Endothelial cell (in vitro differentiated cells): ENCODE measurements around the gene AP5B1. TPM values are rescaled to one million over a fixed set of nuclear protein-coding genes. Genes with fewer than 3 reads are reported as not detected.

ENCODE experiments used
- DNase-seq: peaks from one replicate; pipeline ENCODE4 v3.0.0; 2021; ENCODE audit warnings: low spot score
- H3K27ac Mint-ChIP-seq: one replicate; pipeline ENCODE4 v1.8.0; 2021; ENCODE audit warnings: mixed read lengths, inconsistent platforms; ENCODE audit not compliant: unreplicated experiment
- H3K27me3 Mint-ChIP-seq: one replicate; pipeline ENCODE4 v1.8.0; 2021; ENCODE audit warnings: mild to moderate bottlenecking, moderate library complexity, mixed read lengths, inconsistent platforms; ENCODE audit not compliant: unreplicated experiment
- H3K36me3 Mint-ChIP-seq: one replicate; pipeline ENCODE4 v1.8.0; 2021; ENCODE audit warnings: mild to moderate bottlenecking, low read depth, mixed read lengths, inconsistent platforms; ENCODE audit not compliant: unreplicated experiment
- H3K4me1 Mint-ChIP-seq: one replicate; pipeline ENCODE4 v1.8.0; 2021; ENCODE audit warnings: mild to moderate bottlenecking, mixed read lengths, inconsistent platforms; ENCODE audit not compliant: unreplicated experiment
- H3K4me3 Mint-ChIP-seq: one replicate; pipeline ENCODE4 v1.8.0; 2021; ENCODE audit warnings: mild to moderate bottlenecking, mixed read lengths, inconsistent platforms; ENCODE audit not compliant: unreplicated experiment
- H3K9me3 Mint-ChIP-seq: one replicate; pipeline ENCODE4 v1.8.0; 2021; ENCODE audit warnings: mixed read lengths, inconsistent platforms; ENCODE audit not compliant: unreplicated experiment
- total RNA-seq: library from RNA; stranded (reverse); fragmentation: NEBNext Ultra II Directional; extraction: Animal tissue kit (Norgen Biotek cat#: 25700); gene quantifications from one replicate; pipeline ENCODE4 v1.2.1, GENCODE V29; 2021; ENCODE audit not compliant: unreplicated experiment
- TF ChIP-seq, protein P1 (sequence below): fragments of 200-600 bp; sonication (generic); IDR thresholded peaks from one replicate; pipeline ENCODE4 v1.5.0; 2021; ENCODE audit warnings: antibody characterized with exemption; ENCODE audit not compliant: unreplicated experiment

The AP5B1 gene
- total RNA-seq, 1 donor from 2014 or later: 3.4 TPM

DNA sequence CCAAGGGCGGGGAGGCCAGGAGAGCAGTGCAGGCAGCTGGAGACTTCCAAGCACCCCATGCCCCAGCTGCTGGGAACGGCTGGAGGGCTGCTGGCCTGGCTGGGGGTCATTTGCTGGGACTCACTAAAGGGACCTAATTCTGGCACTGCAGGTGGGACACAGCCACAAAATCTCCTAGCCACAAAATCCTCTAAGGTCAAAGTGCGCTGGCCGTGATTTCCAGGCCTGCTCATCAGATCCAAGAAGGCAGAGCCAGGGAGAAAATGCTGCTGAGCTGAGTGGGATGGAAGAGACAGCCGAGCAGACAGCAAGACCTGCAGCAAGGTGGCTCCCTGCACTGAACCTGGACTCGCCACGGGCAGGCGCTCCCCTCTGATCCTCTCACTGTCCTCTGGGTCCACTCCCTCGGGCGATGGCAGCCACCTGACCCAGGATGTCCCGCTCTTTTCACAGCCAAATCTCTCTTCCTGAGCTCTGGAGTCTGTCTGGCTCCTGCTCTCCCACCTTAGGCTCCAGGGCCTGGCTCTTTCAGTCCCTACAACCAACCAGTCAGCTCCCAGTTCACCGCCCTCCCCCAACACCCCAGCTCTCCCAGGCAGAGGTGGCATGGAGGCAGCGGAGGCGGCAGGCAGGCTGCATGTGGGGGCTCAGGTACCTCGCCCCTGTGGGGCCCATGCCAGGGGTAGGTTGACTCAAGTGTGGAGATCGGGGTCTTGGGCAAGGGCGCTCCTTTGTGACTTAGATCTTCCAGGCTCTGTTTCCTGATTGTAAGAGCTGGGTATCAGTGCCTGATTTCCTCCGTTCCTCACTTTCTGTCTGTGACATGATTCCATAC is 20.6 kb upstream of the AP5B1 start:
- TF ChIP-seq, protein P1, sequence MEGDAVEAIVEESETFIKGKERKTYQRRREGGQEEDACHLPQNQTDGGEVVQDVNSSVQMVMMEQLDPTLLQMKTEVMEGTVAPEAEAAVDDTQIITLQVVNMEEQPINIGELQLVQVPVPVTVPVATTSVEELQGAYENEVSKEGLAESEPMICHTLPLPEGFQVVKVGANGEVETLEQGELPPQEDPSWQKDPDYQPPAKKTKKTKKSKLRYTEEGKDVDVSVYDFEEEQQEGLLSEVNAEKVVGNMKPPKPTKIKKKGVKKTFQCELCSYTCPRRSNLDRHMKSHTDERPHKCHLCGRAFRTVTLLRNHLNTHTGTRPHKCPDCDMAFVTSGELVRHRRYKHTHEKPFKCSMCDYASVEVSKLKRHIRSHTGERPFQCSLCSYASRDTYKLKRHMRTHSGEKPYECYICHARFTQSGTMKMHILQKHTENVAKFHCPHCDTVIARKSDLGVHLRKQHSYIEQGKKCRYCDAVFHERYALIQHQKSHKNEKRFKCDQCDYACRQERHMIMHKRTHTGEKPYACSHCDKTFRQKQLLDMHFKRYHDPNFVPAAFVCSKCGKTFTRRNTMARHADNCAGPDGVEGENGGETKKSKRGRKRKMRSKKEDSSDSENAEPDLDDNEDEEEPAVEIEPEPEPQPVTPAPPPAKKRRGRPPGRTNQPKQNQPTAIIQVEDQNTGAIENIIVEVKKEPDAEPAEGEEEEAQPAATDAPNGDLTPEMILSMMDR: no peak

DNA sequence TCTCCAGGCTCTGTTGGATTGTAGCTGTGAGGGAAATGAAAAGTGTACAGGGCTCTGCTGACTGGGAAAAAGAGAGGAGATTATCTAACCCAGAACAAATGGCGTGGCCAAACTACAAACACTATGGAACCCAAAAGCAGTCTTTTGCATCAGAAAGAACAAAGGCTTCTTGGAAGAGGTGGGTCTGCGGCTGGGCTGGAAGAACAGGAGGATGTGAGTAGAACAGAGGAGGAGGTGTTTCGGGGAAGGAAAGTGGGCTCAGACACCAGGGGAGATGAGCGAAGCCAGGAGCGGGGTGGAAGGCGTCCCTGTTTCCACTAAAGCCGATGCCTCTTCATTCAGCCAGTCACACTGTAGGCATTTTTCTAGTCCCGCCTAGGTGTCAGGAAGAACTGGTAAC is 18.1 kb upstream of the AP5B1 start:
- H3K4me3 Mint-ChIP-seq: no peak overlapping the region
- no peaks in the 10 kb centered on the region for H3K9me3 Mint-ChIP-seq
- H3K27me3 Mint-ChIP-seq: peaks cover 10% of the 10 kb centered on the region
- DNase-seq: no peak
- TF ChIP-seq, protein P1: no peak
- H3K27ac Mint-ChIP-seq: no peak overlapping the region
- peaks cover 2% of the 10 kb centered on the region for H3K4me1 Mint-ChIP-seq
- no peaks in the 10 kb centered on the region for H3K36me3 Mint-ChIP-seq

More for the DNA sequence above, 20.6 kb upstream of the AP5B1 start:
- Mint-ChIP-seq H3K27ac (no peak overlapping the region), H3K4me1 (peaks cover 2% of the 10 kb centered on the region), H3K9me3 (no peaks in the 10 kb centered on the region), H3K36me3 (no peaks in the 10 kb centered on the region), H3K27me3 (peaks cover 7% of the 10 kb centered on the region), H3K4me3 (no peak overlapping the region)
- DNase-seq: no peak

DNA sequence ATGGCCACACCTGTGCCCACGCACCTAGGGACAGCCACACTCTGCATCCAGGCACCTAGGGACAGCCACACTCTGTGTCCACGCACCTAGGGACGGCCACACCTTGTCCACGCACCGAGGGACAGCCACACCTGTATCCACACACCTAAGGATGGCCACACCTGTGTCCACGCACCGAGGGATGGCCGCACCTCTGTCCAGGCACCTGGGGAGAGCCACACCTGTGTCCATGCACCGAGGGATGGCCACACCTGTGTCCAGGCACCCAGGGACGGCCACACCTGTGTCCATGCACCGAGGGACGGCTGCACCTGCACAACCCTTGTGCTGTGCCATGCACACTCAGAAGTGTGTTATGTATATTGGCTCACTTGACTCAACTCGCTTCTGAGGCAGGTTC is 16.9 kb upstream of the AP5B1 start:
- H3K27me3 Mint-ChIP-seq: peaks cover 10% of the 10 kb centered on the region
- no peaks in the 10 kb centered on the region for H3K36me3 Mint-ChIP-seq
- TF ChIP-seq, protein P1: no peak
- H3K4me3 Mint-ChIP-seq: no peak overlapping the region
- H3K9me3 Mint-ChIP-seq: no peaks in the 10 kb centered on the region
- H3K4me1 Mint-ChIP-seq: no peaks in the 10 kb centered on the region
- H3K27ac Mint-ChIP-seq: no peak overlapping the region
- DNase-seq: no peak

DNA sequence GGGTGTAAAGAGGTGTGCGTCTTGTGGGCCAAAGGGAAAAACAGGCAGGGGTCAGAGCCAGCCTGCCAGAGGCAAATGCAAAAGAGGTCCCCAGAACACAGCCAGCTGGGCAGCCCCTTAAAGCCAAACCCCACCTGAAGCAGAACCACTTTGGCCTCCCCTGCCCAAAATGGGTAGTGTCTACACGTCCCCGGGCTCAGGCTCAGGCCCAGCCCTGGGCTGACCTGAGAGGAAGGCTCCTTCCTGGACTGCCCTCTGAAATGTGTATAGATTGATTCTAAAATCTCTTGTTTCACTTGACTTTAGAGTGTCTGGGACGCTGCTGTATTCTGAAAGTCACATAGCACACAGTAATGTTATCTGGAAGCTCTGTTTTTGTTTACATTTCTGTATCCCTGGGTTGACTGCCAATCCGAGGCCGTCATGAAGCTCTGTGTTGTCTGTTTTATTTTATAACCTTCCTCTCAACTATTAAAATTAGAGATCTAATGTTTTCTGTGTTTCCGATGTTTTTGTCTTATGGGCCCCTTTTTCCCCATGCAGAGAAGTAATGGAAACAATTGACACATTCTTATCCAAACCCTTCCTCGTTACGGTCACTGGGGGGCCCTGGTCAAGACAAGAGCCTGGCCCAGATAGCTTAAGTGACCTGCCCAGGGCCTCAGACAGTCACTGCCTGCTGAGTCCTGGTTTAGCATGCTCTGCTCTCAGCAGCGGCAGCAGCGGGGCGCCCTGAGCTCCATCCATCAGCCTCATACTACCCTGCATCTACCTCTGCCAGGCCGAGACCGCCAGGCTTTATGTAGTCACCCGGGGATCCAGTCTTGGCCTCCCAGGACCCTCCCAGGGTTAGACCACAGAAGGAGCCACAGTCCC is 16.2 kb upstream of the AP5B1 start:
- no peak for DNase-seq
- Mint-ChIP-seq H3K27me3 (peaks cover 11% of the 10 kb centered on the region), H3K27ac (no peak overlapping the region), H3K4me1 (no peaks in the 10 kb centered on the region), H3K36me3 (no peaks in the 10 kb centered on the region), H3K9me3 (no peaks in the 10 kb centered on the region), H3K4me3 (peak overlapping the region; percentile 1)
- TF ChIP-seq, protein P1: no peak
